Anterior cingulate cortex (tissue), 58 donors: ENCODE measurements around the gene TRPC3.
"Not testable (repeated sequence)": the region's sequence is repeated elsewhere in the genome, so short reads cannot be mapped to it uniquely, and the experiment has no call there.

ENCODE experiments used
- DNase-seq, 58 donors: peaks; one replicate each; lab custom pipeline; 2025; lab: John Stamatoyannopoulos, UW

TRPC3 gene

GRCh38 chr4:121950212-121950679 is 1.6 kb downstream of the TRPC3 start:
- DNase-seq: peak in 53 of 58 donors; percentile 5 to 86 (median 49)

- DNase-seq: no peak
Measured at GRCh38 chr4:121946644-121947043, 5.2 kb downstream of the TRPC3 start.

GRCh38 chr4:121943941-121944340 is 7.9 kb downstream of the TRPC3 start:
- DNase-seq: no peak

GRCh38 chr4:121939690-121940089 is 12.2 kb downstream of the TRPC3 start:
- no peak for DNase-seq

GRCh38 chr4:121938282-121939092 is 13.4 kb downstream of the TRPC3 start:
- DNase-seq: no peak

- no peak for DNase-seq
Measured at GRCh38 chr4:121936101-121936500, 15.8 kb downstream of the TRPC3 start.

GRCh38 chr4:121934635-121935034 is 17.2 kb downstream of the TRPC3 start:
- DNase-seq: no peak

GRCh38 chr4:121932212-121932974 is 19.5 kb downstream of the TRPC3 start:
- no peak for DNase-seq

- no peak for DNase-seq
Measured at GRCh38 chr4:121930304-121930703, 21.6 kb downstream of the TRPC3 start.

- no peak for DNase-seq
Measured at GRCh38 chr4:121927948-121928347, 23.9 kb downstream of the TRPC3 start.

GRCh38 chr4:121926490-121926889 is 25.4 kb downstream of the TRPC3 start:
- DNase-seq: not testable (repeated sequence)

GRCh38 chr4:121923306-121923705 is 28.6 kb downstream of the TRPC3 start:
- no peak for DNase-seq

GRCh38 chr4:121913667-121914066 is 38.2 kb downstream of the TRPC3 start:
- DNase-seq: no peak

GRCh38 chr4:121908346-121908745 is 43.5 kb downstream of the TRPC3 start:
- no peak for DNase-seq

GRCh38 chr4:121900132-121900983 is 51.5 kb downstream of the TRPC3 start:
- DNase-seq: peak in 35 of 58 donors; percentile 1 to 55 (median 12)

GRCh38 chr4:121898150-121898549 is 53.7 kb downstream of the TRPC3 start:
- no peak for DNase-seq

GRCh38 chr4:121888134-121888533 is 63.7 kb downstream of the TRPC3 start:
- DNase-seq: no peak

GRCh38 chr4:121885115-121885514 is 66.7 kb downstream of the TRPC3 start:
- DNase-seq: no peak

- DNase-seq: no peak
Measured at GRCh38 chr4:121881158-121881557, 70.7 kb downstream of the TRPC3 start.

- DNase-seq: no peak
Measured at GRCh38 chr4:121879135-121879534, 72.7 kb downstream of the TRPC3 start.
